ENCODE measurements around the gene KPNA3. TPM values are rescaled to one million over a fixed set of nuclear protein-coding genes. Genes with fewer than 3 reads are reported as not detected.

The KPNA3 gene
- total and polyA plus RNA-seq, 7 donors, result 32.3 to 157 (median 127) TPM

DNA sequence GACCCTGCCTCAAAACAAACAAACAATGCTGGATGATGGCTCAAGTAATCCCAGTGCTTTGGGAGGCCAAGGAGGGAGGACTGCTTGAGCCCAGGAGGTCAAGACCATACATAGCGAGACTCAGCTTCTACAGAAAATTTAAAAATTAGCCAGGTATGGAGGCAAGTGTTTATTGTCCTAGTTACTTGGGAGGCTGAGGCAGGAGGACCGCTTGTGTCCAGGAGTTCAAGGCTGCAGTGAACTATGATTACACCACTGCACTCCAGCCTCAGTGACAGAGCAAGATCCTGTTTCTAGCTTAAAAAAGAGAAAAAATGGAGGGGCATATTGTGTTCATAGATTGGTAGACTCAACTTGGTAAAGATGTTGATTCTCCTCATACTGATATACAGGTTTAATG lies 36.2 kb downstream of the KPNA3 start:
- H3K9me3 ChIP-seq, result no peaks in the 10 kb centered on the region
- intact Hi-C loops (cut with DNase I), result no loop called here
- H3K4me3 ChIP-seq, result no peak overlapping the region
- ATAC-seq (no peak), DNase-seq (no peak)
- H3K27ac ChIP-seq, result no peak overlapping the region
- peaks cover 22% of the 10 kb centered on the region for H3K4me1 ChIP-seq
- no peaks in the 10 kb centered on the region for H3K36me3 ChIP-seq (ENCODE audit: insufficient read depth in 1 of 2, low read depth in 1 of 2)
- TF ChIP-seq, protein P1, sequence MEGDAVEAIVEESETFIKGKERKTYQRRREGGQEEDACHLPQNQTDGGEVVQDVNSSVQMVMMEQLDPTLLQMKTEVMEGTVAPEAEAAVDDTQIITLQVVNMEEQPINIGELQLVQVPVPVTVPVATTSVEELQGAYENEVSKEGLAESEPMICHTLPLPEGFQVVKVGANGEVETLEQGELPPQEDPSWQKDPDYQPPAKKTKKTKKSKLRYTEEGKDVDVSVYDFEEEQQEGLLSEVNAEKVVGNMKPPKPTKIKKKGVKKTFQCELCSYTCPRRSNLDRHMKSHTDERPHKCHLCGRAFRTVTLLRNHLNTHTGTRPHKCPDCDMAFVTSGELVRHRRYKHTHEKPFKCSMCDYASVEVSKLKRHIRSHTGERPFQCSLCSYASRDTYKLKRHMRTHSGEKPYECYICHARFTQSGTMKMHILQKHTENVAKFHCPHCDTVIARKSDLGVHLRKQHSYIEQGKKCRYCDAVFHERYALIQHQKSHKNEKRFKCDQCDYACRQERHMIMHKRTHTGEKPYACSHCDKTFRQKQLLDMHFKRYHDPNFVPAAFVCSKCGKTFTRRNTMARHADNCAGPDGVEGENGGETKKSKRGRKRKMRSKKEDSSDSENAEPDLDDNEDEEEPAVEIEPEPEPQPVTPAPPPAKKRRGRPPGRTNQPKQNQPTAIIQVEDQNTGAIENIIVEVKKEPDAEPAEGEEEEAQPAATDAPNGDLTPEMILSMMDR (IDR thresholded peaks at IDR 0.05), result no peak
- WGBS, 3 donors, result 66 to 97% (median 75%) methylated on average over 2 of the region's 2 CpGs
- no peaks in the 10 kb centered on the region for H3K27me3 ChIP-seq (ENCODE audit: insufficient read depth in 3 of 3, low read length in 2 of 3)

DNA sequence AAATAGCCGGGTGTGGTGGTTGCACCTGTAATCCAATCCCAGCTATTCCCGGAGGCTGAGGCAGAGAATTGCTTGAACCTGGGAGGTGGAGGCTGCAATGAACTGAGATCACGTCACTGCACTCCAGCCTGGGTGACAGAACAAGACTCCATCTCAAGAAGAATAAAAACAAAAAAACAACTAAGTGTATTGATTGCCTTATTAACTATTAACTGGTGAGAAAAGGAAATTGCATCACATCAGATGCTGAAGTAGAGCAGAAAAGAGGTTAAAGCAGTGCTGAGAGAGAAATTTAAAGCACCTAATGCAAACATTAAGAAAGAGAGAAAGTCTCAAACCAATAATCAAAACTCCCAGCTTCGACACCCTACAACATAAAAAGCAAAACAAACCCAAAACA lies 38.3 kb downstream of the KPNA3 start:
- peak in 2 of 4 donors; percentile 27 to 51 for ATAC-seq
- no peak overlapping the region for H3K27ac ChIP-seq
- no peaks in the 10 kb centered on the region for H3K27me3 ChIP-seq (ENCODE audit: insufficient read depth in 3 of 3, low read length in 2 of 3)
- no peak overlapping the region for H3K4me3 ChIP-seq
- no peaks in the 10 kb centered on the region for H3K9me3 ChIP-seq
- intact Hi-C loops (cut with DNase I), result no loop called here
- peaks cover 31% of the 10 kb centered on the region for H3K4me1 ChIP-seq
- no peaks in the 10 kb centered on the region for H3K36me3 ChIP-seq (ENCODE audit: insufficient read depth in 1 of 2, low read depth in 1 of 2)
- 53 to 73% (median 56%) methylated on average over 4 of the region's 4 CpGs for WGBS, 3 donors
- DNase-seq, result no peak
- TF ChIP-seq, protein P1 (IDR thresholded peaks at IDR 0.05), result no peak

DNA sequence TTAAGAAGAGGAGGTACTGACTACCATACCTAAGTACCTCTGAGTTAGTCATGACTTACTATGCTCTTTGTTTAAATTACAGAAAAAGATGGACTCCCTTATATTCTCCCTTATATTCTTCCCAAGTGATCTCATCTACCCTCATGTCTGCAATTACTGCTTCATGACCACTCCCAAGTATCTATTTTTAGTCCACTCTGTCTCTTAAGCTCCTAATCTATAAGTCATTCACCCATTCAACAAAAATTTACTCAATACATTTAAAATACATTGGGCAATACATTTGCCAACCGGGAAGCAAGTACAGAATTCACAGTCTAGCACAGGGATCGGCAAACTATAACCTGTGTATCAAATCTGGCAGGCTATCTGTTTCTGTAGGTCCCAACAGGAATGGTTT lies 42.6 kb downstream of the KPNA3 start:
- DNase-seq (no peak), ATAC-seq (no peak)
- Histone ChIP-seq H3K36me3 (ENCODE audit: insufficient read depth in 1 of 2, low read depth in 1 of 2) (peaks cover 0 to 20% of the 10 kb centered on the region in 2 donors), H3K4me3 (no peak overlapping the region), H3K9me3 (no peaks in the 10 kb centered on the region), H3K4me1 (peaks cover 21% of the 10 kb centered on the region), H3K27ac (no peak overlapping the region), H3K27me3 (ENCODE audit: insufficient read depth in 3 of 3, low read length in 2 of 3) (no peaks in the 10 kb centered on the region)
- WGBS, 3 donors, result 95 to 99% (median 98%) methylated on average over 2 of the region's 2 CpGs
- TF ChIP-seq, protein P1 (IDR thresholded peaks at IDR 0.05), result no peak
- intact Hi-C loops (cut with DNase I), result no loop called here

DNA sequence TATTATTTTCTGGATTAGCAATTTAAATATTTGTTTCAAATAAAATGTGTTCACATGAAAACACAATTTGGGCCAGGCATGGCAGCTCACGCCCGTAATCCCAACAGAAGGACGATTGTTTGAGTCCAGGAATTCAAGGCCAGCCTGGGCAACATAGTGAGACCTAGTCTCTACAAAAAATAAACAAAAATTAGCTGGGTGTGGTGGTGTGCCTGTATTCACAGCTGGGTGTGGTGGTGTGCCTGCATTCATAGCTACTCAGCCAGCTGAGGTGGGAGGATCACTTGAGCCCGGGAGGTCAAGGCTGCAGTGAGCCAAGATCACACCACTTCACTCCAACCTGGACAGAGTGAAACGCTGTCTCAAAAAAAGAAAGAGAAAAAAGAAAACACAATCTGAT lies 46.4 kb downstream of the KPNA3 start:
- no peak for ATAC-seq
- H3K36me3 ChIP-seq (ENCODE audit: insufficient read depth in 1 of 2, low read depth in 1 of 2), result peaks cover 0 to 39% of the 10 kb centered on the region in 2 donors
- WGBS, 3 donors, result 83 to 87% (median 87%) methylated on average over 5 of the region's 5 CpGs
- H3K9me3 ChIP-seq, result no peaks in the 10 kb centered on the region
- TF ChIP-seq, protein P1 (IDR thresholded peaks at IDR 0.05), result no peak
- H3K4me3 ChIP-seq, result no peak overlapping the region
- H3K27ac ChIP-seq, result no peak overlapping the region
- no peak for DNase-seq
- H3K4me1 ChIP-seq, result peaks cover 10% of the 10 kb centered on the region
- no peaks in the 10 kb centered on the region for H3K27me3 ChIP-seq (ENCODE audit: insufficient read depth in 3 of 3, low read length in 2 of 3)
- intact Hi-C loops (cut with DNase I), result no loop called here

DNA sequence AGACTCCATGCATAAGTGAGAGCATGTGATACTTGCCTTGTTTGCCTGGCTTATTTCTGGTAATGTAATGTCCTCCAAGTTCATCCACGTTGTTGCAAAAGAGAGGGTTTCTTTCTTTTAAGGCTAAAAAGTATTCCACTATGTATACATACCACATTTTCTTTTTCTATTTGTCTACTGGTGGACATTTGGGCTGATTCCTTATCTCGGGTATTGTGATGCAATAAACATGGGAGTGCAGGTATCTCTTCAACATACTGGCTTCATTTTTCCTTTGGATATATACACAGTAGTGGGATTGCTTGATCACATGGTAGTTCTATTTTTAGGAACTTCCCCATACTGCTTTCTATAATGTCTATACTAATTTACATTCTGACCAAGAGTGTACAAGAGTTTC lies 51.6 kb downstream of the KPNA3 start:
- TF ChIP-seq, protein P1 (IDR thresholded peaks at IDR 0.05), result no peak
- Histone ChIP-seq H3K27ac (no peak overlapping the region), H3K4me3 (no peak overlapping the region), H3K36me3 (ENCODE audit: insufficient read depth in 1 of 2, low read depth in 1 of 2) (peaks cover 0 to 42% of the 10 kb centered on the region in 2 donors), H3K27me3 (ENCODE audit: insufficient read depth in 3 of 3, low read length in 2 of 3) (no peaks in the 10 kb centered on the region), H3K9me3 (no peaks in the 10 kb centered on the region), H3K4me1 (no peaks in the 10 kb centered on the region)
- no peak for ATAC-seq
- 90 to 92% (median 92%) methylated on average over 2 of the region's 2 CpGs for WGBS, 3 donors
- intact Hi-C loops (cut with DNase I), result no loop called here
- no peak for DNase-seq
